Amniotic stem cell (primary cell): ENCODE results near the gene SLC24A4.
"Not testable (repeated sequence)": the region's sequence is repeated elsewhere in the genome, so short reads cannot be mapped to it uniquely, and the experiment has no call there.

Source experiments
- DNase-seq: peaks from one replicate; lab custom pipeline; 2025; lab: John Stamatoyannopoulos, UW

Gene SLC24A4

DNA sequence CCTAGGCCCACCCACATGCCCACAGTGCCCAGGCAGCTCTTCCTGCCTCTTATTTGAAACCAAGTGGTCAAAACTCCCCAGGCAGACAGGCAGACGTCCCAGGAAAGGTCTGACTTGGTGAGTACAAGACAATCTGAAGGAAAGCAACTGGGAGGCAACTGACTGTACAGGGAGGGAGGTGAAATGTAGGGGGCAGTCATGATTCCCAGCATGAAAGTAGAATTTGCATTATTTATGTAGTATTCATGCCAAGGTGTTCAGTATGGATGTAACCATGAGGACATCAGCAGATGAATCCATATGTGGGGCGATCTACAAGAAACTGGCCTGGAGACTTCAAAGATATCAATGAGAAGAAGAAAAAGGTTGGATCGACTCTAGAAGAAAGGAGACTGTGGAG is 46.1 kb downstream of the SLC24A4 start:
- DNase-seq: no peak

DNA sequence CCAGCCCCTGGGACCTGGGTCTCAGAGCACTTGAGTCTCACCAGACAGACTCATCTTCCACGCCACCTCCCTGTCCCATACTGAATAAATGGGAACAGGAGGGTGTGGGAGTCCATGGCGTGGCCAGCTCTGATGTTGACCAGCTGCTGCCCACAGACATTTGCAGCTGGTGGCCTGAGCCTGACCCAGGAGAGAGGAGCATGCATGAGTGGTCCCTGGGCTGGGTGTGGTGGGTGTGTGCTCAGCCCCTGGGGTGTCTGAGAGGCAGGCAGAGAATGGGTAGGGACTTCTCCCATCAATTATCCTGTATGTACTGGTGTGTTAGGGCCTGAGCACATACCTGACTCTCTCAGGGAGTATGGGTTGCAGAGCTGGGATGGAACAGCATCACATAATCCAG is 49.3 kb downstream of the SLC24A4 start:
- DNase-seq: no peak

DNA sequence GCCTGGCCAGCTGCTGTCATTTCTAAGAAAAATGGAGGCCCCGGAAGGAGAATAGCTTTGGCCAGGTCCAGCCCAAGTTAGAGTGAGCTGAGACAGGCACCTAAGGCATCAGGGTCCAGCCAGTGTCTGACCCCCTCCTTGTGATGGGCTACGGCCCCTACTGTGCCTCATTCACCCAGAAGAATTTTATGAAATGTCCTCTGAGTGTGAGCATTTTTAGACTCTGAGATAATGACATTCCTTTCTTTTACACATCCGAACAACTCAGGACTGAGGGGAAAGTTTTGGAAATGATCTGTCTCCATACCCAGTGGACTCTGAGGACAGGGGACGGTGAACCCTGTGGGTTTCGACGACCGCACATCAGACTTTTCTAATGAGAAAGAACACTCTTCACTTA is 50.4 kb downstream of the SLC24A4 start:
- no peak for DNase-seq

GRCh38 chr14:92380131-92380530 is 57.2 kb downstream of the SLC24A4 start:
- DNase-seq: no peak

DNA sequence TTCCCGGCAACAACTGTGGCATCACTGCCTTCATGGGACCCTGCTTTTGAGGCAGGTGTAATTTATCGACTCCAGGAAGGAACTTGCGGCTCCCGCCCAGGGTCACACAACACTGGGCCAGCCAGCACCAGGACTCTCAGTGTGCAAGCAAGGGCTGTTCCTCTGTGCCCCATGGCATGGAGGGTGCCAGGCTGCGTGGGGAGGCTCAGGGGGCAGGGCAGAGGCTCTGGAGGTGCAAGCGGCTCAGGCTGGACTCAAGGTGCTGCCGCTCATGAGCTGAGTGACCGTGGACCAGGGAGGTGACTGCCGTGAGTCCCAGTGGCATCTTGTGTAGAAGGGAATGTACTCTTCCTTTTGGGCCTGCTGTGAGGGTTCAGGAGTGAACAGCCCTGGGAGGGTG is 57.6 kb downstream of the SLC24A4 start:
- DNase-seq: no peak

DNA sequence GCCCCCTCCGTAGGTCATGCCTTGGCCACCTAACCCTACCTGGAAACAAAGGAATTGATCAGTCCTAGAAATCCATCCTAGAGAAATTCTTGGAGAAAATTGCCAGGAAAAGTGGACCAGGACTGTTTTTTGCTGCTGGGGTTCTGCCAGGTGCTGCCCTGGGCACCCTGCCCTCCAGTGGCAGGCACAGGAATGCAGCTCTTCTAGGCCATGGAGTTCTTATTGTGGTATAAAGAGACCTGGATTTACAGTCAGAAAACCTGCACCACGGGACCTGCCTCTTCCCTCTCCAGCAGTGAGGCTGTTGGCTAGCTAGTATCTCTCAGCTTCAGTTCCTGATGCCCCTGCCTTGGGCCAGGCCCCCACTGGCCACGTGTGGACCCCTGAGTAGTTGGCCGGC is 59.7 kb downstream of the SLC24A4 start:
- no peak for DNase-seq

GRCh38 chr14:92383805-92384204 is 60.8 kb downstream of the SLC24A4 start:
- no peak for DNase-seq

- no peak for DNase-seq
These were observed 61.6 kb downstream of the SLC24A4 start for GRCh38 chr14:92384461-92385133.

- no peak for DNase-seq
These were observed 62.6 kb downstream of the SLC24A4 start for GRCh38 chr14:92385561-92385960.

DNA sequence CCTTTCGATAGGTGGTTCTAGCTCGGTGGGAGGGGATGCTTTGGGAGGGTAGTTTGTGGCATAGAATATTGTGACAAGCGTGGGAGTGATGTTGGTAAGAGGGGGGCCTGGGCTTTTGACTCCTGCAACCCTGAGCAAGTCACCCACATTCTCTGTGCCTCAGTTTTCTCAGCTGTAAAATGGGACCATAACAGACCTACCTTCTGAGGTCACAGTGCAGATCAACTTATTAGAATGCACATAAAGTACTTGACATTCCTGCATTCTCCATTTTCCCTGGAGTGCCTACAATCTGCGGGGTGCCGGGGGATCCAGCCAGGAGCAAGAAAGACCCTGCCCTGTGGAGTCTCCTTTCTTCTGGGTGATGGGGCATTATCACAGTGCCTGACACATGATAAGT is 63.2 kb downstream of the SLC24A4 start:
- no peak for DNase-seq

DNA sequence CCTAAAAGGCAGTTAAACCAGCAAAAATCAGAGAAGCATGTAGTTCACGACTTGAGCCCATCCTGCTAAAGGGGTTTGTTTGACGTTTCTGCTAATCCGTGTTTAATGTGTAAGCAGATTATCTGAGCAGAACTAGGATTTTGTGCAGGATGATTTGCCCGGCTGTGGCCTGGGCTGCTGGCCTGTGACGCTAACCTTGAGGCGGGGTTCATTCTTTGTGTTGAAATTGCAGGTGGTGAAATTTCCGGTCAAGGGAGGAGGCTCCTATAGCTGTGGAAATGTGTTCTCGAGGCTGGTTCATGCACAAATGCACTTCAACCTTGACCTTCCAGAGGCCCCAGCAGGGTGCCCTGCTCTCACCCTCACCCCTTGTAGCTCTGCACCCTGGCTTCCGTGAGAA is 63.7 kb downstream of the SLC24A4 start:
- no peak for DNase-seq

DNA sequence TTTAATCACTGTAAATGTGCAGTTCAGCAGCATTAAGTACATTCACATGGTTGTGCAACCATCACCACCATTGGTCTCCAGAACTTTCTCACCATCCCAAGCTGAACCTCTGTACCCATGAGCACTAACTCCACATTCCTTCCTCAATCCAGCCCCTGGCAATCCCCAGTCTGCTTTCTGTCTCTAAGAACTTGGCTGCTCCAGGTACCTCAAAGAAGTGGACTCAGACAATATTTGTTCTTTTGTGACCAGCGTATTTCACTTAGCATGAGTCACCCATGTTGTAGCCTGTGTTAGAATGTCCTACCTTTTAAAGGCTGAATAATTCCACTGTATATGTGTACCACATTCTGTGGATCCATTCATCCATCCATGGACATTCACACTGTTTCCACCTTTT is 64.6 kb downstream of the SLC24A4 start:
- DNase-seq: no peak

DNA sequence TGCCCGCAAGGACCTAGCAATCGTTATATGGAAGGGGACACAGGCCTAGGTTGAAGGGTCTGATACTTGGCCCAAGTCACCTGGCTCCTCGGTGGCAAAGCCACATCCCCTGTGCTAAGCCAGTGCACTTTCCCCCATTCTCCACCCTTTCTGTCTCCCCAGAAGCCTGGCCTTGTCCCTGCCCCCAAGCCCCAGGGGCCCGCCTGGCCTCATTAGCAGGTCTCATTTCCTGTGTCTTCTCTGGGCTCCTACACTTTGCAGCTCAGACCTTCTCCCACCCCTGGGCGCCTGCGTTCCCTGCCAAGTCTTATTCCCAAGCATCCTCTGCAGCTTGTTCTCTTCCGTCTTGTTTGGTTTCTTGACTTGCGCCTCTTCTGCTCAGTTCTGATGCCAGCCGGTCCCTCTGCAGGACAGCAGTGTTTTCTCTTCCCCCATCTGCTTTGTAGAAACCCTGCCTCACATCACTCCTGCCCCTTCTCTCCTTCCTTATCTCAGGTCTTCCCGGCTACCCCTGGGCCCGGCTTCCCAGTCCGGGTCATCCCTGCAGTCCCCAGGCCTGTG is 66.7 kb downstream of the SLC24A4 start:
- DNase-seq: no peak

GRCh38 chr14:92391726-92392125 is 68.8 kb downstream of the SLC24A4 start:
- no peak for DNase-seq

- DNase-seq: no peak
These were observed 69.7 kb downstream of the SLC24A4 start for GRCh38 chr14:92392711-92393110.

GRCh38 chr14:92397150-92397952 is 74.4 kb downstream of the SLC24A4 start:
- DNase-seq: peak; percentile 44

GRCh38 chr14:92397953-92398564 is 75.1 kb downstream of the SLC24A4 start:
- DNase-seq: no peak

- DNase-seq: no peak
These were observed 76.1 kb downstream of the SLC24A4 start for GRCh38 chr14:92398888-92399636.

DNA sequence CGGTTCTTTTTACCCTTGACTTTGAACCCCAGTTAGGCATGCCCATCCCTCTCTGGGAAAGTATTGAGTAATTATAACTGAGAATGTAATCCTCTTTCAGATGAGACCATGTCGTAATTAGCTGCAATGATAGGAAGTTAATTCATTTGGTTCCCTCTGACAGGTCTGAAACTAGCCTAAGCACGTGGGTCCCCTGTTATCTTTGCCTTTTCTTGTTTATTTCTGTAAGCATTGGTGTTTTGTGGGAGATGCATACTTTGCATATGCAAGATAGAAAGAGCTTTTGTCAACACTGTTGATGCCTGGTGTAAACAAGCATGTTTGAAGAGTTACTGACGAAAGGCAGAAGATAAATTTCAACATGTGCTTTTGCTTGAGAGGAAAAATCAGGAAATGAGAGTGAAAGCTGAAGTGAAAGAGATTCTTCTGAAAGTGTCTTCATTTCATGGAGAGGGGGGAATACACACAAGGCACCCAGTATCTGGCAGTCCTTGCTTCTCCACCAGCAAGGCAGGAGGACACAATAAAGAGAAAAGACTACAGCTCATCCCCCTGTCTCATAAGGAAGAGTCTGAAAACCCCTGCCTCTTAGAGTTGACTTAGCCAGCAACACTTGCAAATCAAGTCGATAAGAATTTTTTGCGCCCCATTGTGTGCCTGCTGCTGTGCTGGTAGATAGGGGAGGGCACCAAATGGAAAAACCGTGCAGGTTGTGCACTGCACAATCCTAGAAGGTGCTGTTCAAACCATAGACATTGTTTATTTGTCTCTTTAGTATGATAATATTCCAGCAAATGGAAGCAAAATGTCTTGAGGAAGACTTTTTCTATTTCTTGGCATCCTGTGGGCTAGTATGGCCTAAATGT is 77.8 kb downstream of the SLC24A4 start:
- no peak for DNase-seq

GRCh38 chr14:92401561-92401960 is 78.6 kb downstream of the SLC24A4 start:
- no peak for DNase-seq

GRCh38 chr14:92402500-92402899 is 79.5 kb downstream of the SLC24A4 start:
- not testable (repeated sequence) for DNase-seq
